ENCODE measurements around the gene TRIM43B. TPM values are rescaled to one million over a fixed set of nuclear protein-coding genes. Genes with fewer than 3 reads are reported as not detected.
A peak's percentile ranks its signal among the peaks of the same experiment; 100 is the strongest.

Gene TRIM43B
- total RNA-seq, 1 donor from 2014 or later, result 0.91 TPM

GRCh38 chr2:95526360-95527341 is 42.1 kb upstream of the TRIM43B start:
- H3K9me3 Mint-ChIP-seq (ENCODE audit: unreplicated experiment), result peaks cover 2% of the 10 kb centered on the region
- H3K27ac ChIP-seq (ENCODE audit: low read depth, low read length), result peak overlapping the region; percentile 71
- no peaks in the 10 kb centered on the region for H3K27me3 Mint-ChIP-seq (ENCODE audit: low read depth, unreplicated experiment)
- H3K4me3 Mint-ChIP-seq (ENCODE audit: unreplicated experiment), result peak overlapping the region; percentile 28
- peak; percentile 65 for DNase-seq (ENCODE audit: low read depth)
- no peaks in the 10 kb centered on the region for H3K27me3 ChIP-seq (ENCODE audit: insufficient read depth, low read length)
- peaks cover 3% of the 10 kb centered on the region for H3K9me3 ChIP-seq (ENCODE audit: insufficient read depth, low read depth, low read length)
- H3K4me1 Mint-ChIP-seq (ENCODE audit: low read depth, unreplicated experiment), result peaks cover 13% of the 10 kb centered on the region
- H3K79me2 ChIP-seq (ENCODE audit: insufficient read depth, low read length), result peaks cover 45% of the 10 kb centered on the region
- H3K4me1 ChIP-seq (ENCODE audit: insufficient read depth, low read length), result peaks cover 29% of the 10 kb centered on the region
- H3K36me3 ChIP-seq (ENCODE audit: insufficient read depth, low read length), result no peaks in the 10 kb centered on the region
- peak overlapping the region; percentile 62 for H3K4me3 ChIP-seq (ENCODE audit: insufficient read depth, low read depth, low read length)
- H4K20me1 ChIP-seq (ENCODE audit: insufficient read depth, low read length), result peaks cover 17% of the 10 kb centered on the region
- peak overlapping the region; percentile 81 for H3K9ac ChIP-seq (ENCODE audit: low read length)
- peaks cover 2% of the 10 kb centered on the region for H3K36me3 Mint-ChIP-seq (ENCODE audit: low read depth, unreplicated experiment)
- H3K4me2 ChIP-seq (ENCODE audit: low read length), result peak overlapping the region; percentile 88
- no peak for FAIRE-seq
- TF ChIP-seq EZH2 (IDR thresholded peaks at IDR 0.05; ENCODE audit: insufficient read depth, low read length), result no peak
- no peak for TF ChIP-seq CTCF (IDR thresholded peaks at IDR 0.05; ENCODE audit: insufficient read depth, low read depth, low read length)
- H2AFZ ChIP-seq (ENCODE audit: low read depth, low read length), result peak overlapping the region; percentile 97
- no peak overlapping the region for H3K27ac Mint-ChIP-seq (ENCODE audit: unreplicated experiment)

- peak overlapping the region; percentile 28 for H3K4me3 Mint-ChIP-seq (ENCODE audit: unreplicated experiment)
- Histone ChIP-seq H3K27me3 (ENCODE audit: insufficient read depth, low read length) (no peaks in the 10 kb centered on the region), H3K79me2 (ENCODE audit: insufficient read depth, low read length) (peaks cover 42% of the 10 kb centered on the region), H3K27ac (ENCODE audit: low read depth, low read length) (no peak overlapping the region), H2AFZ (ENCODE audit: low read depth, low read length) (peak overlapping the region; percentile 97), H4K20me1 (ENCODE audit: insufficient read depth, low read length) (peaks cover 7% of the 10 kb centered on the region), H3K9me3 (ENCODE audit: insufficient read depth, low read depth, low read length) (peaks cover 3% of the 10 kb centered on the region), H3K4me3 (ENCODE audit: insufficient read depth, low read depth, low read length) (peak overlapping the region; percentile 62), H3K36me3 (ENCODE audit: insufficient read depth, low read length) (no peaks in the 10 kb centered on the region), H3K4me1 (ENCODE audit: insufficient read depth, low read length) (peaks cover 17% of the 10 kb centered on the region), H3K9ac (ENCODE audit: low read length) (peak overlapping the region; percentile 81), H3K4me2 (ENCODE audit: low read length) (peak overlapping the region; percentile 88)
- H3K9me3 Mint-ChIP-seq (ENCODE audit: unreplicated experiment), result peaks cover 2% of the 10 kb centered on the region
- TF ChIP-seq CTCF (IDR thresholded peaks at IDR 0.05; ENCODE audit: insufficient read depth, low read depth, low read length), result no peak
- TF ChIP-seq EZH2 (IDR thresholded peaks at IDR 0.05; ENCODE audit: insufficient read depth, low read length), result no peak
- no peak overlapping the region for H3K27ac Mint-ChIP-seq (ENCODE audit: unreplicated experiment)
- no peak for FAIRE-seq
- DNase-seq (ENCODE audit: low read depth), result peak; percentile 9
- no peaks in the 10 kb centered on the region for H3K27me3 Mint-ChIP-seq (ENCODE audit: low read depth, unreplicated experiment)
- peaks cover 2% of the 10 kb centered on the region for H3K4me1 Mint-ChIP-seq (ENCODE audit: low read depth, unreplicated experiment)
- peaks cover 2% of the 10 kb centered on the region for H3K36me3 Mint-ChIP-seq (ENCODE audit: low read depth, unreplicated experiment)
Observed at GRCh38 chr2:95525294-95526035, 40.9 kb upstream of the TRIM43B start.

Measured in astrocyte (in vitro differentiated cells and primary cell).